Midbrain (tissue), 1 donor: ENCODE data around the gene TMEM221.

Experiments
- DNase-seq: peaks from one replicate; lab custom pipeline; 2025; lab: John Stamatoyannopoulos, UW

The TMEM221 gene

GRCh38 chr19:17473041-17473440 lies 24.6 kb upstream of the TMEM221 start:
- DNase-seq: no peak

GRCh38 chr19:17471410-17472125 lies 23.1 kb upstream of the TMEM221 start:
- DNase-seq: no peak

- peak; percentile 100 for DNase-seq
Observed at GRCh38 chr19:17470068-17470841, 21.8 kb upstream of the TMEM221 start, which contains the start of gene SLC27A1. TSS of gene SLC27A1 (plus strand) at chr19:17470524. CDS start at chr19:17470541, 17 bp downstream.

- DNase-seq: peak; percentile 89
Observed at GRCh38 chr19:17469481-17470067, 21.1 kb upstream of the TMEM221 start.

- DNase-seq: peak; percentile 64
Observed at GRCh38 chr19:17469092-17469480, 20.6 kb upstream of the TMEM221 start.

- peak; percentile 62 for DNase-seq
Observed at GRCh38 chr19:17468302-17469091, 20.0 kb upstream of the TMEM221 start.

GRCh38 chr19:17467471-17468301 lies 19.2 kb upstream of the TMEM221 start:
- no peak for DNase-seq

GRCh38 chr19:17466487-17466850 lies 18.0 kb upstream of the TMEM221 start:
- DNase-seq: no peak

GRCh38 chr19:17460372-17461230 lies 12.1 kb upstream of the TMEM221 start, which contains the start of gene NXNL1:
TSS of gene NXNL1 (minus strand) at chr19:17460926. CDS start at chr19:17460869, 57 bp downstream.
- DNase-seq: no peak

GRCh38 chr19:17458970-17459369 lies 10.5 kb upstream of the TMEM221 start:
- DNase-seq: no peak

GRCh38 chr19:17457616-17458015 lies 9.1 kb upstream of the TMEM221 start:
- DNase-seq: no peak

GRCh38 chr19:17456127-17456526 lies 7.7 kb upstream of the TMEM221 start:
- DNase-seq: no peak

- DNase-seq: no peak
Observed at GRCh38 chr19:17455308-17456123, 7.0 kb upstream of the TMEM221 start.

- DNase-seq: no peak
Observed at GRCh38 chr19:17454576-17455071, 6.2 kb upstream of the TMEM221 start.

- DNase-seq: no peak
Observed at GRCh38 chr19:17451820-17452219, 3.4 kb upstream of the TMEM221 start.

GRCh38 chr19:17450264-17451075 lies 2.0 kb upstream of the TMEM221 start:
- DNase-seq: no peak

- no peak for DNase-seq
Observed at GRCh38 chr19:17447704-17448130, 751 bp downstream of the TMEM221 start.

- no peak for DNase-seq
Observed at GRCh38 chr19:17445526-17446165, 2.8 kb downstream of the TMEM221 start.
